Measurements from ENCODE around the gene ITFG1. TPM values are rescaled to one million over a fixed set of nuclear protein-coding genes. Genes with fewer than 3 reads are reported as not detected.
"Not testable (repeated sequence)": the region's sequence is repeated elsewhere in the genome, so short reads cannot be mapped to it uniquely, and the experiment has no call there.

Gene ITFG1
- polyA plus RNA-seq, 3 donors = 28.9 to 62.5 (median 35.3) TPM

DNA sequence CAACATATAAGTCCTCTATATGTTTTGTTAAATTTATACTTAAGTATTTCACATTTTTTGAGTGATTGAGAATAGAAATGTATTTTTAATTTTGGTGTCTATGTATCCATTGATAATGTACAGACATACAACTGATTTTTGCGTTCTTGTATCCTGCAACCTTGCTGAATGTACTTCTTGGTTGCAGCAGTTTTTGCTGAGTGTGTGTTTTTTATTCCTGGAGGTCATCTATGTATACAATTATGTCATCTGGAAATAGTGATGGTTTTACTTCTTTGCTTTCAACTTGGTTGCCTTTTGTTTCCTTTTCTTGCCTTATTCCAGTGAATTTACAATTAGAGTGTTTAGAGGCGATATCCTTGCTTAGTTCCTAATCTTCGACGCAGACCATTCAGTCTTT lies 249.6 kb downstream of the ITFG1 start:
- H3K4me1 Mint-ChIP-seq = no peaks in the 10 kb centered on the region
- Histone ChIP-seq H3K27ac (ENCODE audit: low read depth in 1 of 2, low read length in 2 of 2) (no peak overlapping the region), H3K9ac (ENCODE audit: insufficient read depth, low read length, poor library complexity, severe bottlenecking) (no peak overlapping the region), H3K9me3 (replicated peaks in 1 of 2; ENCODE audit: control insufficient read depth in 1 of 2, insufficient read depth in 1 of 2, low read length in 2 of 2) (peaks cover 0 to 2% of the 10 kb centered on the region in 2 donors), H3K4me2 (replicated peaks; ENCODE audit: extremely low read depth, low read length, poor library complexity, severe bottlenecking) (no peak overlapping the region), H3K4me3 (replicated peaks in 1 of 3; ENCODE audit: low read depth in 2 of 3, low read length in 3 of 3) (no peak overlapping the region), H3K79me2 (ENCODE audit: insufficient read depth, low read length) (no peaks in the 10 kb centered on the region), H3K27me3 (ENCODE audit: control insufficient read depth in 2 of 2, insufficient read depth in 2 of 2, low read length in 2 of 2) (no peaks in the 10 kb centered on the region), H3K36me3 (replicated peaks in 1 of 2; ENCODE audit: control insufficient read depth in 1 of 2, insufficient read depth in 2 of 2, low read length in 2 of 2) (peaks cover 9 to 32% of the 10 kb centered on the region in 2 donors), H2AFZ (ENCODE audit: insufficient read depth, low read depth, low read length, poor library complexity, severe bottlenecking) (no peak overlapping the region), H4K20me1 (ENCODE audit: insufficient read depth, low read length) (no peaks in the 10 kb centered on the region), H3K4me1 (ENCODE audit: control insufficient read depth in 1 of 2, insufficient read depth in 2 of 2, low read length in 2 of 2) (no peaks in the 10 kb centered on the region)
- H3K27ac Mint-ChIP-seq = no peak overlapping the region
- no peak for DNase-seq
- H3K4me3 Mint-ChIP-seq = no peak overlapping the region
- TF ChIP-seq, protein P1, sequence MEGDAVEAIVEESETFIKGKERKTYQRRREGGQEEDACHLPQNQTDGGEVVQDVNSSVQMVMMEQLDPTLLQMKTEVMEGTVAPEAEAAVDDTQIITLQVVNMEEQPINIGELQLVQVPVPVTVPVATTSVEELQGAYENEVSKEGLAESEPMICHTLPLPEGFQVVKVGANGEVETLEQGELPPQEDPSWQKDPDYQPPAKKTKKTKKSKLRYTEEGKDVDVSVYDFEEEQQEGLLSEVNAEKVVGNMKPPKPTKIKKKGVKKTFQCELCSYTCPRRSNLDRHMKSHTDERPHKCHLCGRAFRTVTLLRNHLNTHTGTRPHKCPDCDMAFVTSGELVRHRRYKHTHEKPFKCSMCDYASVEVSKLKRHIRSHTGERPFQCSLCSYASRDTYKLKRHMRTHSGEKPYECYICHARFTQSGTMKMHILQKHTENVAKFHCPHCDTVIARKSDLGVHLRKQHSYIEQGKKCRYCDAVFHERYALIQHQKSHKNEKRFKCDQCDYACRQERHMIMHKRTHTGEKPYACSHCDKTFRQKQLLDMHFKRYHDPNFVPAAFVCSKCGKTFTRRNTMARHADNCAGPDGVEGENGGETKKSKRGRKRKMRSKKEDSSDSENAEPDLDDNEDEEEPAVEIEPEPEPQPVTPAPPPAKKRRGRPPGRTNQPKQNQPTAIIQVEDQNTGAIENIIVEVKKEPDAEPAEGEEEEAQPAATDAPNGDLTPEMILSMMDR (IDR thresholded peaks at IDR 0.05) = no peak
- peaks cover 0 to 7% (median 0%) of the 10 kb centered on the region in 7 donors for H3K9me3 Mint-ChIP-seq
- no CpG with 5 or more reads among the region's 4 CpGs for WGBS (ENCODE audit: insufficient coverage)
- no peaks in the 10 kb centered on the region for H3K27me3 Mint-ChIP-seq (ENCODE audit: low read depth in 3 of 3)
- intact Hi-C loops (cut with micrococcal nuclease) = no loop called here
- peaks cover 39 to 56% of the 10 kb centered on the region in 2 donors for H3K36me3 Mint-ChIP-seq

DNA sequence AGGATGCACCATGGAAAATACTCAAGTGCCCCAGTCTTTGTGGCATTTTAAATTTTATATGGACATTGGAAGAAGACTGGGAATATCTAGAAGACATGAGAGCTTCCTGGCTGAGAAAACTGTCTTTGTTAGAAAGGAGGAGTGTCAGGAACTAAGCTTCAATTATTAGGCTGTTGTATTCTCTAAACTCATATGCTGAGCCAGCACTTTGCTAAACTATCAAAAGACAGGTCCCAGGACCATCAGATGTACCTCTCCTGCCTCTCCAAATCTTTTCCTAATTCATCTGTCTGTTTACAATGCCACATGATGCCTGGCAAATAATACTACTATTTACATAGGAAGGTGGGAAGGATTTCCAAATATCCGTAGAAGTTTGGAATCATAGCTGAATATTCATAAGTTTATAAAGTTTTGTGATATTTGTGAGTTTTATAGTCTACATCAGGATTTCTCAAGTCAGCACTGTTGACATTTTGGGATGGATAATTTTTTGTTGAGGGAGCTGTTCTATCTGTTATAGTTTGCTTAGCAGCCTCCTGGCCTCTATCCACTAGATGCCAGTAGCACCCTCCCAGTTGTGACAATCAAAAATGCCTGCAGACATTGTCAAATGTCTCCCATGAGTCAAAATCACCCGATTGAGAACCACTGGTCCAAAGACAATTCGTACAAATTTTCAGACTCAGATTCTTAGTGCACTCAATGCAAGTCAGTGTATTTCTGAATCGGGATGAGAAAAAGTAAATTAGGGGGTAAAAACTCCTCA lies 255.9 kb downstream of the ITFG1 start:
- Histone ChIP-seq H3K4me3 (replicated peaks in 1 of 3; ENCODE audit: low read depth in 2 of 3, low read length in 3 of 3) (no peak overlapping the region), H3K9ac (ENCODE audit: insufficient read depth, low read length, poor library complexity, severe bottlenecking) (no peak overlapping the region), H3K36me3 (replicated peaks in 1 of 2; ENCODE audit: control insufficient read depth in 1 of 2, insufficient read depth in 2 of 2, low read length in 2 of 2) (peaks cover 0 to 5% of the 10 kb centered on the region in 2 donors), H3K4me1 (ENCODE audit: control insufficient read depth in 1 of 2, insufficient read depth in 2 of 2, low read length in 2 of 2) (no peaks in the 10 kb centered on the region), H3K4me2 (replicated peaks; ENCODE audit: extremely low read depth, low read length, poor library complexity, severe bottlenecking) (no peak overlapping the region), H2AFZ (ENCODE audit: insufficient read depth, low read depth, low read length, poor library complexity, severe bottlenecking) (no peak overlapping the region), H4K20me1 (ENCODE audit: insufficient read depth, low read length) (no peaks in the 10 kb centered on the region), H3K9me3 (replicated peaks in 1 of 2; ENCODE audit: control insufficient read depth in 1 of 2, insufficient read depth in 1 of 2, low read length in 2 of 2) (no peaks in the 10 kb centered on the region), H3K79me2 (ENCODE audit: insufficient read depth, low read length) (no peaks in the 10 kb centered on the region), H3K27ac (ENCODE audit: low read depth in 1 of 2, low read length in 2 of 2) (no peak overlapping the region), H3K27me3 (ENCODE audit: control insufficient read depth in 2 of 2, insufficient read depth in 2 of 2, low read length in 2 of 2) (no peaks in the 10 kb centered on the region)
- no peaks in the 10 kb centered on the region for H3K4me1 Mint-ChIP-seq
- no peak for DNase-seq
- TF ChIP-seq, protein P1 (IDR thresholded peaks at IDR 0.05) = no peak
- intact Hi-C loops (cut with micrococcal nuclease) = no loop called here
- no peak overlapping the region for H3K27ac Mint-ChIP-seq
- 100% methylated on average over 2 of the region's 4 CpGs for whole genome bisulfite sequencing (ENCODE audit: insufficient coverage)
- no peak overlapping the region for H3K4me3 Mint-ChIP-seq
- peaks cover 0 to 1% (median 0%) of the 10 kb centered on the region in 3 donors for H3K27me3 Mint-ChIP-seq (ENCODE audit: low read depth in 3 of 3)
- peaks cover 6 to 10% of the 10 kb centered on the region in 2 donors for H3K36me3 Mint-ChIP-seq
- peaks cover 0 to 2% (median 0%) of the 10 kb centered on the region in 7 donors for H3K9me3 Mint-ChIP-seq

DNA sequence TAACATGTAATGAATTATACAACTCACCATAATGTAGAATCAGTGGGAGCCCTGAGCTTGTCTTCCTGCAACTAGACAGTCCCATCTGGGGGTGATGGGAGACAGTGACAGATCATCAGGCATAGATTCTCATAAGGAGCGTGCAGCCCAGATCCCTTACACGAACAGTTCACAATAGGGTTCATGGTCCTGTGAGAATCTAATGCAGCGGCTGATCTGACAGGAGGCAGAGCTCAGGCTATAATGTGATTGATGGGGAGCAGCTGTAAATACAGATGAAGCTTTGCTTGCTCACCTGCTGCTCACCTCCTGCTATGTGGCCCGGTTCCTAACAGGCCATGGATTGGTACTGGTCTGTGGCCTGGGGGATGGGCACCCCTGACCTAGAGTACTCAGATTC lies 257.4 kb downstream of the ITFG1 start:
- H3K4me3 ChIP-seq (replicated peaks in 1 of 3; ENCODE audit: low read depth in 2 of 3, low read length in 3 of 3); intact Hi-C loops (cut with micrococcal nuclease); H3K27ac Mint-ChIP-seq; H3K4me3 Mint-ChIP-seq; H3K36me3 ChIP-seq (replicated peaks in 1 of 2; ENCODE audit: control insufficient read depth in 1 of 2, insufficient read depth in 2 of 2, low read length in 2 of 2); H2AFZ ChIP-seq (ENCODE audit: insufficient read depth, low read depth, low read length, poor library complexity, severe bottlenecking); H3K27me3 Mint-ChIP-seq (ENCODE audit: low read depth in 3 of 3); H3K27me3 ChIP-seq (ENCODE audit: control insufficient read depth in 2 of 2, insufficient read depth in 2 of 2, low read length in 2 of 2); H3K36me3 Mint-ChIP-seq; H3K4me1 Mint-ChIP-seq; H3K79me2 ChIP-seq (ENCODE audit: insufficient read depth, low read length); H3K9me3 Mint-ChIP-seq; DNase-seq; H3K9me3 ChIP-seq (replicated peaks in 1 of 2; ENCODE audit: control insufficient read depth in 1 of 2, insufficient read depth in 1 of 2, low read length in 2 of 2); H3K4me2 ChIP-seq (replicated peaks; ENCODE audit: extremely low read depth, low read length, poor library complexity, severe bottlenecking); H4K20me1 ChIP-seq (ENCODE audit: insufficient read depth, low read length); H3K27ac ChIP-seq (ENCODE audit: low read depth in 1 of 2, low read length in 2 of 2); H3K4me1 ChIP-seq (ENCODE audit: control insufficient read depth in 1 of 2, insufficient read depth in 2 of 2, low read length in 2 of 2); H3K9ac ChIP-seq (ENCODE audit: insufficient read depth, low read length, poor library complexity, severe bottlenecking): not testable (repeated sequence)
- 100% methylated on average over 3 of the region's 4 CpGs for WGBS (ENCODE audit: insufficient coverage)

Measured in CD14-positive monocyte (primary cell).